Measurements from ENCODE around the gene FKBP11. TPM values are rescaled to one million over a fixed set of nuclear protein-coding genes. Genes with fewer than 3 reads are reported as not detected.
A peak's percentile ranks its signal among the peaks of the same experiment; 100 is the strongest.

Gene FKBP11
- total RNA-seq, 6 experiments from 2014 or later, result 34.9 to 59.5 (median 52.5) TPM

DNA sequence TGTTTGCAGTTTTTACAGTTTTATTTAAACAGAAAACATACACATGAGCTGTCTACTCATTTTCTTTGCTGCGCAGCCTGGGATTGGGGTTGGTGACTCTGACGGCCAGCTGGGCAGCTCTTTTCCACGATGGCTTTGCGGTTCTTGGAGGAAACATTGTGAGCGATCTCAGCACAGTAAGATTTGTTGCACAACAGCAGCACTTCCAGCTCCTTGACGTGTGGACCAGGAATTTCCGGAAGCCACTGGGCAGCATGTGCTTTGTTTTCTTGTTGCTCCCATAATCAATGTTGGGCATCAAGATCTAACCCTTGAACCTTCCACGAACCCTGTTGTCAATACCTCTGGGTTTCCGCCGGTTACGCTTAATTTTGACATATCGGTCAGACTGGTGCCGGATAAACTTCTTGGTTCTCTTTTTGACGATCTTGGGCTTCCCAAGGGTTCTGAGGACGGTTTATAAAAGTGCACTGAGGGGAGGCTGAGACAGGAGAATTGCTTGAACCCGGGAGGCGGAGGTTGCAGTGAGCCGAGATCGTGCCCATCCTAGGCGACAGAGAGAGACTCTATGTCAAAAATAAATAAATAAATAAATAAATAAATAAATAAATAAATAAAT is 21.8 kb downstream of the FKBP11 start:
- Histone ChIP-seq H3K27ac (no peak overlapping the region), H3K9me3 (no peaks in the 10 kb centered on the region), H3K36me3 (no peaks in the 10 kb centered on the region), H3K4me3 (peak overlapping the region; percentile 10 to 44 (median 18)), H3K4me1 (peaks cover 0 to 13% (median 0%) of the 10 kb centered on the region in 4 donors), H3K27me3 (no peaks in the 10 kb centered on the region)
- intact Hi-C loops (cut with DNase I), result no loop called here
- TF ChIP-seq, protein P1, sequence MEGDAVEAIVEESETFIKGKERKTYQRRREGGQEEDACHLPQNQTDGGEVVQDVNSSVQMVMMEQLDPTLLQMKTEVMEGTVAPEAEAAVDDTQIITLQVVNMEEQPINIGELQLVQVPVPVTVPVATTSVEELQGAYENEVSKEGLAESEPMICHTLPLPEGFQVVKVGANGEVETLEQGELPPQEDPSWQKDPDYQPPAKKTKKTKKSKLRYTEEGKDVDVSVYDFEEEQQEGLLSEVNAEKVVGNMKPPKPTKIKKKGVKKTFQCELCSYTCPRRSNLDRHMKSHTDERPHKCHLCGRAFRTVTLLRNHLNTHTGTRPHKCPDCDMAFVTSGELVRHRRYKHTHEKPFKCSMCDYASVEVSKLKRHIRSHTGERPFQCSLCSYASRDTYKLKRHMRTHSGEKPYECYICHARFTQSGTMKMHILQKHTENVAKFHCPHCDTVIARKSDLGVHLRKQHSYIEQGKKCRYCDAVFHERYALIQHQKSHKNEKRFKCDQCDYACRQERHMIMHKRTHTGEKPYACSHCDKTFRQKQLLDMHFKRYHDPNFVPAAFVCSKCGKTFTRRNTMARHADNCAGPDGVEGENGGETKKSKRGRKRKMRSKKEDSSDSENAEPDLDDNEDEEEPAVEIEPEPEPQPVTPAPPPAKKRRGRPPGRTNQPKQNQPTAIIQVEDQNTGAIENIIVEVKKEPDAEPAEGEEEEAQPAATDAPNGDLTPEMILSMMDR (IDR thresholded peaks at IDR 0.05), result no peak
- no peak for TF ChIP-seq POLR2A (IDR thresholded peaks at IDR 0.05)
- peak in 3 of 4 donors; percentile 26 to 47 (median 40) for ATAC-seq
- DNase-seq, result no peak
- 39% methylated on average over 17 of the region's 20 CpGs for WGBS (ENCODE audit: insufficient coverage, low coverage, low lambda C conversion rate, missing lambda C conversion rate)

GRCh38 chr12:48901278-48901677 is 24.0 kb downstream of the FKBP11 start:
- TF ChIP-seq, protein P1 (IDR thresholded peaks at IDR 0.05), result no peak
- no peak for TF ChIP-seq POLR2A (IDR thresholded peaks at IDR 0.05)
- ATAC-seq (no peak), DNase-seq (no peak)
- Histone ChIP-seq H3K4me3 (no peak overlapping the region), H3K27ac (no peak overlapping the region), H3K36me3 (no peaks in the 10 kb centered on the region), H3K4me1 (peaks cover 0 to 4% (median 0%) of the 10 kb centered on the region in 4 donors), H3K27me3 (no peaks in the 10 kb centered on the region), H3K9me3 (no peaks in the 10 kb centered on the region)
- 87% methylated on average over 2 of the region's 2 CpGs for WGBS (ENCODE audit: insufficient coverage, low coverage, low lambda C conversion rate, missing lambda C conversion rate)
- intact Hi-C loops (cut with DNase I), result no loop called here

DNA sequence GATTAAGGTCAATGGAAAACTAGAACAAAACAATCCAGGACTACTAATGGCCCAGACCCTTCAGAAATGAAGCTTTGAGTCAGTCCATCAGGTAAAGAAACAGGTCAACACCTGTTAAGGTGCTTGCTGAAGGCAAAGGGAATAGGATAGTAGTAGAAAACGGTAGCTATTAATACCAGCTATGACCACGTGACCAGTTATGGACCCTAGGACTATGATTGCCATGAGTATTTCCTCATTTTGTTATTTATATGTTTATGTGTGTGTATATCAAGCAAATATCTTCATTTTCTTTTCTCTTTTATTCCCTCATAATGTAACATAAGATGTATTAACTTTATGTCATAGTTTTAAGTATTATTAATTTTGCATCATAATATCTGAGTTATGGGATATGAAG is 25.6 kb downstream of the FKBP11 start:
- TF ChIP-seq, protein P1 (IDR thresholded peaks at IDR 0.05), result no peak
- TF ChIP-seq POLR2A (IDR thresholded peaks at IDR 0.05), result no peak
- ATAC-seq, result no peak
- H3K9me3 ChIP-seq, result no peaks in the 10 kb centered on the region
- H3K36me3 ChIP-seq, result no peaks in the 10 kb centered on the region
- H3K27ac ChIP-seq, result no peak overlapping the region
- H3K27me3 ChIP-seq, result no peaks in the 10 kb centered on the region
- WGBS (ENCODE audit: insufficient coverage, low coverage, low lambda C conversion rate, missing lambda C conversion rate), result 45% methylated on average over 2 of the region's 2 CpGs
- intact Hi-C loops (cut with DNase I), result no loop called here
- no peak for DNase-seq
- peaks cover 0 to 4% (median 0%) of the 10 kb centered on the region in 4 donors for H3K4me1 ChIP-seq
- no peak overlapping the region for H3K4me3 ChIP-seq

GRCh38 chr12:48894271-48894670 is 31.0 kb downstream of the FKBP11 start:
- ATAC-seq, result no peak
- intact Hi-C loops (cut with DNase I), result loop anchor here in 1 of 2 donors (5.0 kb wide), 1 partner anchor 37 kb away; no protein-coding TSS in a partner anchor

More at GRCh38 chr12:48894271-48894670, 31.0 kb downstream of the FKBP11 start:
- Histone ChIP-seq H3K9me3 (no peaks in the 10 kb centered on the region), H3K4me3 (no peak overlapping the region), H3K27me3 (no peaks in the 10 kb centered on the region), H3K27ac (no peak overlapping the region), H3K4me1 (peaks cover 0 to 8% (median 2%) of the 10 kb centered on the region in 4 donors), H3K36me3 (no peaks in the 10 kb centered on the region)
- WGBS (ENCODE audit: insufficient coverage, low coverage, low lambda C conversion rate, missing lambda C conversion rate), result 60% methylated on average over 1 of the region's 1 CpG
- TF ChIP-seq POLR2A (IDR thresholded peaks at IDR 0.05), result no peak
- TF ChIP-seq, protein P1 (IDR thresholded peaks at IDR 0.05), result no peak
- no peak for DNase-seq
